Measurements from ENCODE around the gene ENO1.
"Not testable (repeated sequence)": the region's sequence is repeated elsewhere in the genome, so short reads cannot be mapped to it uniquely, and the experiment has no call there.

The ENO1 gene

DNA sequence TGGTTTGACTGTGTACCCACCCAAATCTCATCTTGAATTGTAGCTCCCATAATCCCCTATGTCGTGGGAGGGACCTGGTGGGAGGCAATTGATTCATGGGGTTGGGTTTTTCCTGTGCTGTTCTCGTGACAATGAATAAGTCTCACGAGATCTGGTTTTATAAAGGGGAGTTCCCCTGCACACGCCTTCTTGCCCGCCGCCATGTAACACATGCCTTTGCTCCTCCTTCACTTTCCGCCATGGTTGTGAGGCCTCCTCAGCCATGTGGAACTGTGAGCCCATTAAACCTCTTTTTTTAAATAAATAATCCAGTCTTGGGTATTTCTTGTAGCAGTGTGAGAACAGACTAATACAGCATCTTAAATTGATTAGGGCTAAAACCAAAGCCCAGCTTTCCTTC lies 38.5 kb downstream of the ENO1 start:
- H3K4me3 ChIP-seq (ENCODE audit: low read depth, low read length), result no peak overlapping the region
- TF ChIP-seq, protein P1, sequence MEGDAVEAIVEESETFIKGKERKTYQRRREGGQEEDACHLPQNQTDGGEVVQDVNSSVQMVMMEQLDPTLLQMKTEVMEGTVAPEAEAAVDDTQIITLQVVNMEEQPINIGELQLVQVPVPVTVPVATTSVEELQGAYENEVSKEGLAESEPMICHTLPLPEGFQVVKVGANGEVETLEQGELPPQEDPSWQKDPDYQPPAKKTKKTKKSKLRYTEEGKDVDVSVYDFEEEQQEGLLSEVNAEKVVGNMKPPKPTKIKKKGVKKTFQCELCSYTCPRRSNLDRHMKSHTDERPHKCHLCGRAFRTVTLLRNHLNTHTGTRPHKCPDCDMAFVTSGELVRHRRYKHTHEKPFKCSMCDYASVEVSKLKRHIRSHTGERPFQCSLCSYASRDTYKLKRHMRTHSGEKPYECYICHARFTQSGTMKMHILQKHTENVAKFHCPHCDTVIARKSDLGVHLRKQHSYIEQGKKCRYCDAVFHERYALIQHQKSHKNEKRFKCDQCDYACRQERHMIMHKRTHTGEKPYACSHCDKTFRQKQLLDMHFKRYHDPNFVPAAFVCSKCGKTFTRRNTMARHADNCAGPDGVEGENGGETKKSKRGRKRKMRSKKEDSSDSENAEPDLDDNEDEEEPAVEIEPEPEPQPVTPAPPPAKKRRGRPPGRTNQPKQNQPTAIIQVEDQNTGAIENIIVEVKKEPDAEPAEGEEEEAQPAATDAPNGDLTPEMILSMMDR (IDR thresholded peaks at IDR 0.05; ENCODE audit: low read depth, low read length), result no peak

DNA sequence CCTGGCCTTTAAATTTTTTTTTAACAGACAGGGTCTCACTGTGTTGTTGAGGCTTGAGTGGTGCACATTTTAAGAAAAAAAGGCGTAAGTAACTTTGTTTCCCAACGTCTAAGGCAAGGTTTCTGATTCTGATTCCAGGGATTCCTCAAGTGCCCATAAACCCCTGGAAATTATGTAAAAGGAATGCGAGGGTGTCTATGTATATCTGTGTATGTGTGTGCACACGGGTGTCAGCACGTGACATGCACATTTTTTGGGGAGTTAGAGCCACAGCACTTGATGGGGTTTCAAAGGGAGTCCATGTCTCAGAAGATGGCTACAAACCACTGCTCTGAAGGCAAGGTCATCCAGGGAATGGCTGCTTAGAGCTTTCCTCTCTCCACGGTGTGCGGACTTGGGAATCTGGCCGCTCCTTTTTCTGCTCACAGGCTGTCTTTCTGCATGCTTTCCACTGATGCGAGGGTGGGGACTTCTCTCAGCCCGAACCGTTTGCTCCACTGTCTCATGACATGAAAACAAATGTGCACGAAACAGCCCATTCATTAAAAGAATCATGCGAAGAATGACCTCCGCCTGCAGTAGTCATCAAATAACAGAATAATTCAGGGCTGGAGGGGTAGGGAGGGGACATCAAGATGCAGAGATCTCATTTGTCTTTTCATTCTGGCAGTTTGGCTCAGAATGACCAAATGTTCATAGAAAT lies 42.4 kb downstream of the ENO1 start:
- TF ChIP-seq, protein P1 (IDR thresholded peaks at IDR 0.05; ENCODE audit: low read depth, low read length), result no peak
- H3K4me3 ChIP-seq (ENCODE audit: low read depth, low read length), result no peak overlapping the region

DNA sequence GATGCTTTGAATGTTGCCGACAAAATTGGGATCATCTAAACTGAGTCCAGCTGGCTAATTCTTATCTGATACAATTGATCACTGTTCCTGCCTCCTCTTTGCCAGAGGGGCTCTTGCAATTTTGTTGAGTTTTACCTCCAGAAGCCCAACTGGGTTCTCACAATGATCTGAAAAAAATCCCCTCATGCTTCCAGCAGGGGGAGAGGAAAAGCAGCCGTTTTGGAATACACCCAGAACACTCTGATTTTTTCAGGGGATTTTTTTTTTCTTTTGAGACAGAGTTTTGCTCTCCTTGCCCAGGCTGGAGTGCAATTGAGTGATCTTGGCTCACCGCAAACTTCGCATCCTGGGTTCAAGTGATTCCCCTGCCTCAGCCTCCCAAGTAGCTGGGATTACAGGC lies 47.1 kb downstream of the ENO1 start:
- TF ChIP-seq, protein P1 (IDR thresholded peaks at IDR 0.05; ENCODE audit: low read depth, low read length), result 0 out of 2 replicates have a peak, but pooled peaks have one; percentile 16

DNA sequence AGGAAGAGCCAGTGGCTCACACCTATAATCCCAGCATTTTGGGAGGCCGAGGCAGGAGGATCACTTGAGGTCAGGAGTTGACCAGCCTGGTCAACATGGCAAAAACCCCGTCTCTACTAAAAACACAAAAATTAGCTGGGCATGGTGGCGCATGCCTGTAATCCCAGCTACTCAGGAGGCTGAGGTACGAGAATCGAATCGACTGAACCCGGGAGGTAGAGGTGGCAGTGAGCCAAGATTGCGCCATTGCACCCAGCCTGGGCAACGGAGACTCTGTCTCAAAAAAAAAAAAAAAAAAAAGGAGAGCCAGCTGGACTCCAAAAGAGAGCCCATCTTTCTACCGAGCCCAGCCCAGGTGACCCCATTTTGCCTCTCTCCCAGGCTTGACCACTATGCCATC lies 47.8 kb downstream of the ENO1 start:
- not testable (repeated sequence) for H3K4me3 ChIP-seq (ENCODE audit: low read depth, low read length)

More for the DNA sequence above, 47.1 kb downstream of the ENO1 start:
- no peak overlapping the region for H3K4me3 ChIP-seq (ENCODE audit: low read depth, low read length)

DNA sequence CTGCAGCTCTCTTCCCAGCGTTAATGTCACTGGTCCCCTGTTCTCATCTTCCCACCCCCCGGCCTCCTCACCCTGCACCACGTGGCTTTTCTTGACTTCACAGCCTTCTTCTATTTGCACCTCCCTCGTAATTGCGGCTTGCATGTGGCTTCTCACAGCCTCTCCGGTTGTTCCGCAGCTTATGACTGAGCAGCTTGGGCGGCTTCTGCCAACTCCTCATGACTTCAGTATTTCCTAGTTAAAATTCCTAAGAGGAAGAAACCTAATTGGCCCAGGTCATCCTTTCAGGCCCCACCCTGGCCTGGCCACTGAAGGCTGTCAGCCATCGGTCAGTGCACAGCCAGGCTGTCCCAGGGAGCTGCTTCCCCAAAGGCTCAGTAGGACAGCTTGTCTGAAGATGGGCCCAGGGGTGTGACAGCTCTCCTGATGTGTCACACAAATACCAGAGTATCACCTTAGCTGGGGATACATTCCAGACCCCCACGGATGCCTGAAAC lies 52.5 kb downstream of the ENO1 start:
- H3K4me3 ChIP-seq (ENCODE audit: low read depth, low read length), result no peak overlapping the region
- TF ChIP-seq, protein P1 (IDR thresholded peaks at IDR 0.05; ENCODE audit: low read depth, low read length), result no peak

DNA sequence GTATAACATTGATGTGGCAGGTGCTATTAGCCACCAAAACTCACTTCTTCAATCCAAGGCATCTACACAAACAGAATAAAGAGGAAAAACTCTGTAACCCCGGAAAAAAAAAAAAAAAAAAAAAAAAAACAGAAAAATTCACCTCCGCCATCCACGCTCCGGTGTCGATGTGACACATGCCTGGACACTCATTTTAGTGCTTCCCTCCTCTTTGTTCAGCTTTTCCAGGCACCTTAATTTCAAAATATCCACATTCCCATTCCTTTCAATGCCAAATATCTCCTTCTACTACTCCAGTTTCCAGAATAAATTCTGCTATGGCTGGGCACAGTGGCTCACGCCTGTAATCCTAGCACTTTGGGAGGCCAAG lies 55.2 kb downstream of the ENO1 start:
- H3K4me3 ChIP-seq (ENCODE audit: low read depth, low read length), result no peak overlapping the region
- TF ChIP-seq, protein P1 (IDR thresholded peaks at IDR 0.05; ENCODE audit: low read depth, low read length), result no peak

DNA sequence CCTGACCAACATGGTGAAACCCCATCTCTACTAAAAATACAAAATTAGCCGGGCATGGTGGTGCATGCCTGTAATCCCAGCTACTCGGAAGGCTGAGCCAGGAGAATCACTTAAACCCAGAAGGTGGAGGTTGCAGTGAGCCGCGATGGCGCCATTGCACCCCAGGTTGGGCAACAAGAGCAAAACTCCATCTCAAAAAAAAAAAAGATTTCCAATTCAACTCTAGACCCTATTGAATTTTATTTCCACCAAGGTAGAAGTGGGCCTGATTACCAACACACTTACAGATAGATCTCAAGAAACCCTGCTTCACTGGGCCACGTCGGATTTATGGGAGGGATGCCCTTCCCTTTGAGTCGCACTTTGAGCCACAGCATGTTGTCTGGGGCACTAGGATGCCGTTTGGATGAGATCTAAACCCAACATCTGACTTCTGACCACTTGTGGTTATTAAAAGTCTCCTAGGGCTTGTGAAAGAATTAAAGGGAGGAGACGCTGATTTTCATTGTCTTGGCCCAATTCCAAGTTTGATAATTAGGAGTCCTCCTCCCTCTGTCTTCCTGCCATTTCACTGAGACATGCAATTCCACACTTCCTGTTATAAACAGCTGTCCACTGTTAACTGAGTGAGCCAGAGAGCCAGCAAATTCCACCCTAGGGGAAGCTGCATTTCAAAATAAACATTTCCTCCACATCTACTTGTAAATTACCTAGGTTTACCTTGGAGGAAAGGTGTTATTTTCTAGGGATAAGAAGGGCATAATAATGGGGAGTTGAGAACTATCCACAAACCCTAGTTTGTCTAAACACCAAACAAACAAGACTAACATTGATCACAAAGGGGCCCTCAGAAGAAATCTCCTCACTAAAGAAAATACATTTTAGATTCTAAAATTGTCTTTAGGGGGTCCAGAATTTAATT lies 55.9 kb downstream of the ENO1 start:
- TF ChIP-seq, protein P1 (IDR thresholded peaks at IDR 0.05; ENCODE audit: low read depth, low read length), result no peak
- H3K4me3 ChIP-seq (ENCODE audit: low read depth, low read length), result no peak overlapping the region

Data from WI38 (cell line).